ENCODE results near the gene RNF212.

The RNF212 gene

DNA sequence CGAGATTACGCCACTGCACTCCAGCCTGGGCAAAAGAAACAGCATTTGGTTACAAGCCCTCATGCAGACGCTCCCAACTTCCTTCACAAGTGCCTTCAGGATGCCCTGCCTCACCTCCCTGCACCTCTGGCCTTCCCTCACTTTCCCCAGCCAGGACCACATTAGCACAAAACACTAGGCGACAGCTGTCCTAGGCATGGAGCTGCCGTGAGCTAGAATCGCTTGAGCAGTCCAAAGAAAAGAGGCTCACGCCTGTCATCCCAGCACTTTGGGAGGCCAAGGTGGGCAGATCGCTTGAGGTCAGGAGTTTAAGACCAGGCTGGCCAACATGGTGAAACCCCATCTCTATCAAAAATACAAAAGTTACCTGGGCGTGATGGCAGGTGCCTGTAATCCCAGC lies 15.8 kb downstream of the RNF212 start:
- Histone ChIP-seq H3K9me3 (ENCODE audit: control insufficient read depth in 1 of 2, low read length in 2 of 2) (no peaks in the 10 kb centered on the region), H3K4me3 (ENCODE audit: low read depth in 1 of 2, low read length in 2 of 2) (no peak overlapping the region), H3K36me3 (ENCODE audit: control insufficient read depth in 1 of 2, insufficient read depth in 2 of 2, low read length in 2 of 2) (no peaks in the 10 kb centered on the region), H3K4me1 (ENCODE audit: control insufficient read depth in 1 of 2, insufficient read depth in 2 of 2, low read length in 2 of 2) (no peaks in the 10 kb centered on the region), H3K27ac (ENCODE audit: low read length) (no peak overlapping the region), H3K27me3 (ENCODE audit: low read depth, low read length) (no peaks in the 10 kb centered on the region)

DNA sequence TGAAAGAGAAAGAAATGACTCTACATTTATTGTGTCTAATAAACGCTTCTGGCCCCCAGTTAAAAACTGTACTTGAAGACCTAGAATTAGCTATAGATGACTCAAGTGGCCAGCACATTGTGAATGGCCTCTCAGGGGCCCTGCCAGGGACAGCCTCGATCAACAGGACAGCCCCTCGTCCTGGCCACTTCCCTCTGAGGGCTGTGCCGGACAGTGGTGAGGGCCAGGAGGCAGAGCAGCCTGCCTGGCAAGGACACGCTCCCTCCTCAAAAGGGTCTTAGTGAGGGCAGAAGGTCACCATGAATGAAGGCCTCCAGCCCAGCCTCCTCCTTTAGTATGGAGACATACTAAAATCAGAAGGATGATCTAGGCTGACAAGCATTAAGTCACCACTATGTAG lies 16.5 kb downstream of the RNF212 start:
- Histone ChIP-seq H3K4me3 (ENCODE audit: low read depth in 1 of 2, low read length in 2 of 2) (no peak overlapping the region), H3K27ac (ENCODE audit: low read length) (no peak overlapping the region), H3K36me3 (ENCODE audit: control insufficient read depth in 1 of 2, insufficient read depth in 2 of 2, low read length in 2 of 2) (no peaks in the 10 kb centered on the region), H3K9me3 (ENCODE audit: control insufficient read depth in 1 of 2, low read length in 2 of 2) (no peaks in the 10 kb centered on the region), H3K27me3 (ENCODE audit: low read depth, low read length) (no peaks in the 10 kb centered on the region), H3K4me1 (ENCODE audit: control insufficient read depth in 1 of 2, insufficient read depth in 2 of 2, low read length in 2 of 2) (no peaks in the 10 kb centered on the region)

GRCh38 chr4:1094336-1094690 lies 19.1 kb downstream of the RNF212 start:
- H3K4me3 ChIP-seq (ENCODE audit: low read depth in 1 of 2, low read length in 2 of 2) = no peak overlapping the region
- no peaks in the 10 kb centered on the region for H3K36me3 ChIP-seq (ENCODE audit: control insufficient read depth in 1 of 2, insufficient read depth in 2 of 2, low read length in 2 of 2)
- H3K4me1 ChIP-seq (ENCODE audit: control insufficient read depth in 1 of 2, insufficient read depth in 2 of 2, low read length in 2 of 2) = no peaks in the 10 kb centered on the region
- no peaks in the 10 kb centered on the region for H3K27me3 ChIP-seq (ENCODE audit: low read depth, low read length)
- H3K9me3 ChIP-seq (ENCODE audit: control insufficient read depth in 1 of 2, low read length in 2 of 2) = no peaks in the 10 kb centered on the region
- no peak overlapping the region for H3K27ac ChIP-seq (ENCODE audit: low read length)

DNA sequence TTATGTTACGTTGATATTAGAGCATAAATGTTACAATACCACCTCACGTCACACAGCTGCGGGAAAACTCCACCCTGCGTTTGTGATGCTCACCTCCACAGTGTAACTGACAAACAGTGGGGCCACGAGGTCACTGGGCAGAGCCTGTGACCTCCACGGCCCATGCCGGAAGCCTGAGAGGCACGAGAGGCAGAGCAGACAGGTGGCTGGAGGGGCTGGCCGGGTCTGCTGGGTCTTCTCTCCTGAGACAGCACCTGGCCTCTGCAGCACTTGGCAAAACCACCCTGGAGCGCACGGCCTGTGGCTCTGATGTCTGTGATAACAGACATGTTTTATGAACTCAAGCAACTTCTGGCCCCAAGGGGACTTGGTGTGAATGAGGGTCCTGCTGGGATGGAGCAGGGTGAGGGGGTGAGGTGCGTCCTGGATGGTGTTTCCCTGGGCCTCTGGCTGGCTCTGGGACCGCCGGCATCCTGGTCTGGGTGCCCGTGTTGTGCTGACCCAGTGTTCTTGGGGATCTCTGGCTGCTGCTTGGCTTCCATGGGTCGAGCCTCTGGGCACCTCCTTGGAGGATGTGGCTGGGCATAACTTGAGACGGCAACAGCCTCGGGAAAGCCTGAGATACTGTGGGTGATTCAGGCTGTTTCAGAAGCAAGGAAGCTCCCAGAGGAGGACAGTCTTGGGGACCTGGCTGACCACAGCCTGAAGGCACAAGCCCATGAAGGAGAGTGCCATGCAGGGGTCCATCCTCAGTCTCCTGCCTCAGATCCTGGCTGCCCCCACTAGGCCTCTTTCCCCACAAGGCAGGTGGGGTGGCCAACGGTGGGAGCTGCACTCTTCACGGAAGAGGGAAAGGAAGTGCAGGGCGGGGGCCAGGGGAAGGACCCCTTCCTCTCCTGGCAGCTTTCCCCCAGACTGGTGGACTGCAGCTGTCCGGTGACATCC lies 19.7 kb downstream of the RNF212 start:
- Histone ChIP-seq H3K4me3 (ENCODE audit: low read depth in 1 of 2, low read length in 2 of 2) (no peak overlapping the region), H3K36me3 (ENCODE audit: control insufficient read depth in 1 of 2, insufficient read depth in 2 of 2, low read length in 2 of 2) (no peaks in the 10 kb centered on the region), H3K4me1 (ENCODE audit: control insufficient read depth in 1 of 2, insufficient read depth in 2 of 2, low read length in 2 of 2) (no peaks in the 10 kb centered on the region)

GRCh38 chr4:1092983-1093361 lies 20.4 kb downstream of the RNF212 start:
- Histone ChIP-seq H3K27me3 (ENCODE audit: low read depth, low read length) (no peaks in the 10 kb centered on the region), H3K27ac (ENCODE audit: low read length) (no peak overlapping the region), H3K9me3 (ENCODE audit: control insufficient read depth in 1 of 2, low read length in 2 of 2) (no peaks in the 10 kb centered on the region), H3K36me3 (ENCODE audit: control insufficient read depth in 1 of 2, insufficient read depth in 2 of 2, low read length in 2 of 2) (no peaks in the 10 kb centered on the region), H3K4me3 (ENCODE audit: low read depth in 1 of 2, low read length in 2 of 2) (no peak overlapping the region), H3K4me1 (ENCODE audit: control insufficient read depth in 1 of 2, insufficient read depth in 2 of 2, low read length in 2 of 2) (no peaks in the 10 kb centered on the region)

More for the DNA sequence above, 19.7 kb downstream of the RNF212 start:
- Histone ChIP-seq H3K9me3 (ENCODE audit: control insufficient read depth in 1 of 2, low read length in 2 of 2) (no peaks in the 10 kb centered on the region), H3K27ac (ENCODE audit: low read length) (no peak overlapping the region), H3K27me3 (ENCODE audit: low read depth, low read length) (no peaks in the 10 kb centered on the region)

DNA sequence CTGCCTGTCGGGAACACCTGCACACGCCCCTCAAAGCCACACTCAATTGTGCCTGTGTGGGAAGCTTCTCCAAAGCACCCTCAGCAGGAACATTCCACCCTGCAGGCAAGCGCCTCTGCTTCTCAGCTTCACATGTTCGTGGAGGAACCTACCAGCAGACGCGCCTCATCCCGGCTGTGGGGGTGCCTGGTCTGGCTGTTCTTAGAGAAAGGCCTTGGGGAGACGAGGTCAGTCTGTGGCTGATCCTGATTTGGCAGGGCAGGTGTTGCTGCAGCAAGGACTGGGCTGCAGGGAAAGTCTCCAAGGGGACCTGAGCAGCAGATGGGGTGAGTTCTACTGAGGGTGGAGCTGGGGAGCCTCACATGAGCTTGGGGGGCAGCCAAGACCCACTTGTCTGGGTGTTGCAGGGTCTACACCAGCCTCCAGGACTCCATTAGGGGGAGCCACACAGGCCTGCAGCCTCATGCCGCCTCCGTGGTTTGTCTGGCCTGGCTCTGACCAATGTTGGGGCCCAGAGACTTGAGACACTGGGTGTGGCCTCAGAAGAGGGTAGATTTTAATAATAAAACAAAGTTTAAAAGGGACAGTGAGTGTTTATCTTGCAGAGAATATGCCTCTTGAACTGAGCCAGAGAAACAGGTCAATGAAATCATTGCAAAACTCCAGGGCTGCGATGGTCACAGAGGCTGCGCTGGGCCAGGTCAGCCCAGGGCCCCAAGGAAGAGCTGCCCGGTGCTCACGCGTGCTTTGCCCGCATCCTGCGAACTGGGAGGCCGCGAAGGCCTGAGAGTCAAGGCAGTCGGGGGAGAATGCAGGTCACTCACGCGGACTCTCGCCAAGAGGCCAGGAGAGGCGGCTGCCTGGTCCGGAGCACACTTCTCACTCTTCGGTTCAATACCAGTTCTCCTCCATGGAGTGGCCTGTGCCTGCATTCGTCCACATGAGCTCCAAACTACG lies 21.1 kb downstream of the RNF212 start:
- Histone ChIP-seq H3K4me3 (ENCODE audit: low read depth in 1 of 2, low read length in 2 of 2) (no peak overlapping the region), H3K9me3 (ENCODE audit: control insufficient read depth in 1 of 2, low read length in 2 of 2) (no peaks in the 10 kb centered on the region), H3K27ac (ENCODE audit: low read length) (no peak overlapping the region), H3K4me1 (ENCODE audit: control insufficient read depth in 1 of 2, insufficient read depth in 2 of 2, low read length in 2 of 2) (no peaks in the 10 kb centered on the region), H3K27me3 (ENCODE audit: low read depth, low read length) (no peaks in the 10 kb centered on the region), H3K36me3 (ENCODE audit: control insufficient read depth in 1 of 2, insufficient read depth in 2 of 2, low read length in 2 of 2) (no peaks in the 10 kb centered on the region)

- no peaks in the 10 kb centered on the region for H3K36me3 ChIP-seq (ENCODE audit: control insufficient read depth in 1 of 2, insufficient read depth in 2 of 2, low read length in 2 of 2)
- H3K27me3 ChIP-seq (ENCODE audit: low read depth, low read length) = no peaks in the 10 kb centered on the region
- H3K27ac ChIP-seq (ENCODE audit: low read length) = no peak overlapping the region
- H3K9me3 ChIP-seq (ENCODE audit: control insufficient read depth in 1 of 2, low read length in 2 of 2) = no peaks in the 10 kb centered on the region
- H3K4me3 ChIP-seq (ENCODE audit: low read depth in 1 of 2, low read length in 2 of 2) = no peak overlapping the region
- H3K4me1 ChIP-seq (ENCODE audit: control insufficient read depth in 1 of 2, insufficient read depth in 2 of 2, low read length in 2 of 2) = no peaks in the 10 kb centered on the region
Measured at GRCh38 chr4:1091561-1091995, 21.8 kb downstream of the RNF212 start.

GRCh38 chr4:1090465-1091440 lies 22.6 kb downstream of the RNF212 start:
- H3K27me3 ChIP-seq (ENCODE audit: low read depth, low read length) = no peaks in the 10 kb centered on the region
- H3K4me3 ChIP-seq (ENCODE audit: low read depth in 1 of 2, low read length in 2 of 2) = no peak overlapping the region
- H3K27ac ChIP-seq (ENCODE audit: low read length) = no peak overlapping the region
- H3K9me3 ChIP-seq (ENCODE audit: control insufficient read depth in 1 of 2, low read length in 2 of 2) = no peaks in the 10 kb centered on the region
- no peaks in the 10 kb centered on the region for H3K36me3 ChIP-seq (ENCODE audit: control insufficient read depth in 1 of 2, insufficient read depth in 2 of 2, low read length in 2 of 2)
- no peaks in the 10 kb centered on the region for H3K4me1 ChIP-seq (ENCODE audit: control insufficient read depth in 1 of 2, insufficient read depth in 2 of 2, low read length in 2 of 2)

DNA sequence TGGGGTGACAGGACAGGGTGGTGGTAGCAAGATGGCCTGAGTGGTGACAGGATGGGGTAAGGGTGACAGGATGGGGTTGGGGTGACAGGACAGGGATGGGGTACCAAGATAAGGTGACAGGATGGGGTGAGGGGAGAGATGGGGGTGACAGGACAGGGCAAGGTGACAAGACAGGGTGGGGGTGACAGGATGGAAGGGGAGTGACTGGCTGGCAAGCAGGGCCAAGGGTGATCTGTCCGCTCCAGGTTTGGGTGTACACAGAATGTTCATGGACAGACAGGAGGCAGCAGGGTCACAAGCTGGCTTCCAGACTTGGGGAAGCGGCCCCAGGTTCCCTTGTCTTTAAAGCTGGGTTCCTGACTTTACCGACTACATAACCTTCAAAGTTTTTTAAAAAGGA lies 23.3 kb downstream of the RNF212 start:
- H3K4me1 ChIP-seq (ENCODE audit: control insufficient read depth in 1 of 2, insufficient read depth in 2 of 2, low read length in 2 of 2) = no peaks in the 10 kb centered on the region
- H3K4me3 ChIP-seq (ENCODE audit: low read depth in 1 of 2, low read length in 2 of 2) = no peak overlapping the region
- no peaks in the 10 kb centered on the region for H3K36me3 ChIP-seq (ENCODE audit: control insufficient read depth in 1 of 2, insufficient read depth in 2 of 2, low read length in 2 of 2)
- H3K27me3 ChIP-seq (ENCODE audit: low read depth, low read length) = no peaks in the 10 kb centered on the region
- no peaks in the 10 kb centered on the region for H3K9me3 ChIP-seq (ENCODE audit: control insufficient read depth in 1 of 2, low read length in 2 of 2)
- no peak overlapping the region for H3K27ac ChIP-seq (ENCODE audit: low read length)

DNA sequence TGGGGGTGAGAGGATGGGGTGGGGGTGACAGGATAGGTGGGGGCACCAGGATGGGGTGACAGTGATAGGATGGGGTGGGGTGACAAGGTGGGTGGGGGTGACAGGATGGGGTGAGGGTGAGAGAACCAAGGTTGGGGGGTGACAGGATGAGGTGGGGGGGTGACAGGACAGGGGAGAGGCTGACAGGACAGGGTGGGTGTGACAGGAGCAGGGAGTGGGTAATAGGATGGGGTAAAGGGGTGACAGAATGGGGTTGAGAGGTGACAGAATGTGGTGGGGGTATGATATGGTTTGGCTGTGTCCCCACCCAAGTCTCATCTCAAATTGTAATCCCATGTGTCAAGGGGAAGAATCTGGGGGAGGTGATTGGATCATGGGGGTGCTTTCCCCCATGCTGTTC lies 26.0 kb downstream of the RNF212 start:
- Histone ChIP-seq H3K27ac (ENCODE audit: low read length) (no peak overlapping the region), H3K4me3 (ENCODE audit: low read depth in 1 of 2, low read length in 2 of 2) (no peak overlapping the region), H3K36me3 (ENCODE audit: control insufficient read depth in 1 of 2, insufficient read depth in 2 of 2, low read length in 2 of 2) (no peaks in the 10 kb centered on the region), H3K4me1 (ENCODE audit: control insufficient read depth in 1 of 2, insufficient read depth in 2 of 2, low read length in 2 of 2) (no peaks in the 10 kb centered on the region), H3K27me3 (ENCODE audit: low read depth, low read length) (no peaks in the 10 kb centered on the region), H3K9me3 (ENCODE audit: control insufficient read depth in 1 of 2, low read length in 2 of 2) (no peaks in the 10 kb centered on the region)

Data from muscle layer of duodenum (tissue), 2 donors.